ENCODE results near the gene SLC35G6. TPM values are rescaled to one million over a fixed set of nuclear protein-coding genes. Genes with fewer than 3 reads are reported as not detected.

Gene SLC35G6
- polyA plus RNA-seq, 1 donor, result 0.15 TPM

DNA sequence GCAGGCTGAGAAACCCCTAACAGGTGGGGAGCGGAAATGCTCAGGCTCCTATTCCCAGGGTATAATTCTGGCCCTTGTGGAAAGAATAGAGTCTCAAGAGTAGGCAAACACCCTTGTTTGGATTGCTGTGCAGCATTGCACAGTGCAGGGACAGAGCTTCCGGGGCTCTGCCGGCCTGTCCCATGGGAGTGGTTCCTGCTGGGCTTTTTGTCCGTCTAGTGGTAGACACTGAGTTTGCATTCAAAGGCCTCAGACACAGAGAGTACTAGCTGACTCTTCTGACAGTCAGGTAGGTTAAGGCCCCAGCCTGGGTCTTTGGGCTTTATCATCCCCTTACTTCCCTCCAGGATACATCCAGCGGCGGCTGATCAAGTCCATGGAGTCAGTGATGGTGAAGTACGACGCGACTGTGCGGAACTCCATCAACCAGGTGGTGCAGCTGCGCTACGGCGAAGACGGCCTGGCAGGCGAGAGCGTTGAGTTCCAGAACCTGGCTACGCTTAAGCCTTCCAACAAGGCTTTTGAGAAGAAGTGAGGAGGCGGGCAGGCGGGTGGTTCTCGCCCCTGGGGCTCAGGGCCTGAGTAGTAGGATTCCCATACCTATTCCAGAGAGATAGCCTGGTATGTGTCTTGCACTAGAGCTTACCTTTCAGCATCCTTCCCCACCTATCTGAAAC, 21.1 kb downstream of the SLC35G6 start:
- no peak for DNase-seq (ENCODE audit: low read depth)

DNA sequence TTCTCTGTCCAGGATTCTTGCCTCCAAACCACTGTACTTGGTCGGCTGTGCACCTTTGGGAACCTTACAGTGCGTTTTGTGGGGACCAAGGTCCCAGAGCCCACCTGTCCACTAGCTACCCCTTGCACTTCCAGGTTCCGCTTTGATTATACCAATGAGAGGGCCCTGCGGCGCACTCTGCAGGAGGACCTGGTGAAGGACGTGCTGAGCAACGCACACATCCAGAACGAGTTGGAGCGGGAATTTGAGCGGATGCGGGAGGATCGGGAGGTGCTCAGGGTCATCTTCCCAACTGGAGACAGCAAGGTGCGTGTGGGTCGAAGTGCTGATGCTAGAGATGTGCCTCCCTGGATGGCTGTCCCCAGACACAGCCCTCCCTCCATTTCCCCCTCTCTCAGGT, 21.7 kb downstream of the SLC35G6 start:
- no peak for DNase-seq (ENCODE audit: low read depth)

DNA sequence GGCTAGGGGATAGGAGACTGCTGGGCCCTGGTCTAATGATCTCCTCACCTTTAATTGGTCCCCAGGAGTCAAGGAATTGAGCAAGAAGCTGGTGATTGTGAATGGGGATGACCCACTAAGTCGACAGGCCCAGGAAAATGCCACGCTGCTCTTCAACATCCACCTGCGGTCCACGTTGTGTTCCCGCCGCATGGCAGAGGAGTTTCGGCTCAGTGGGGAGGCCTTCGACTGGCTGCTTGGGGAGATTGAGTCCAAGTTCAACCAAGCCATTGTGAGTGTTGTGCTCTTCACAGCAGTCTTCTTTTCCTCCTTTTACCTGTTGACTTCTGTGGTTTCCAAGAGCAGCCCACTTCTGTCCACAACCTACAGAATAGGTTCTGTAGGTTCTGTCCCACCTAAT, 22.3 kb downstream of the SLC35G6 start:
- DNase-seq (ENCODE audit: low read depth), result no peak

DNA sequence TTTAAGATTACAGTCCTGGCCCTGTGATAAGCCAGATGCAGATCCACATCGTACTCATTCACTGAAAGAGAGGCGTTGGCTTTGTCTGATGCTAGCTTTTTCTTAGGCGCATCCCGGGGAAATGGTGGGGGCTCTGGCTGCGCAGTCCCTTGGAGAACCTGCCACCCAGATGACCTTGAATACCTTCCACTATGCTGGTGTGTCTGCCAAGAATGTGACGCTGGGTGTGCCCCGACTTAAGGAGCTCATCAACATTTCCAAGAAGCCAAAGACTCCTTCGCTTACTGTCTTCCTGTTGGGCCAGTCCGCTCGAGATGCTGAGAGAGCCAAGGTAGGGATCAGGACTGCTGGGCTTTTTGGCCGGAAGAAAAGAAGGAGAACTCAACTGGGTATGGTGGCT, 26.9 kb downstream of the SLC35G6 start:
- DNase-seq (ENCODE audit: low read depth), result no peak

DNA sequence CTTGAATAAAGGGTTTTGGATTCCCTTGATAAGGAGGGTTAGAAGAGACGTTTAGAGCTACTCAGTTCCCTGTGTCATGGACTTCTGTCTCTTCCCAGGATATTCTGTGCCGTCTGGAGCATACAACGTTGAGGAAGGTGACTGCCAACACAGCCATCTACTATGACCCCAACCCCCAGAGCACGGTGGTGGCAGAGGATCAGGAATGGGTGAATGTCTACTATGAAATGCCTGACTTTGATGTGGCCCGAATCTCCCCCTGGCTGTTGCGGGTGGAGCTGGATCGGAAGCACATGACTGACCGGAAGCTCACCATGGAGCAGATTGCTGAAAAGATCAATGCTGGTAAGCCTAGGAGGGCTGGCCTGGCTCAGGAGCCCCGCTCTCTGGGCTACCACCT, 27.6 kb downstream of the SLC35G6 start:
- DNase-seq (ENCODE audit: low read depth), result no peak

DNA sequence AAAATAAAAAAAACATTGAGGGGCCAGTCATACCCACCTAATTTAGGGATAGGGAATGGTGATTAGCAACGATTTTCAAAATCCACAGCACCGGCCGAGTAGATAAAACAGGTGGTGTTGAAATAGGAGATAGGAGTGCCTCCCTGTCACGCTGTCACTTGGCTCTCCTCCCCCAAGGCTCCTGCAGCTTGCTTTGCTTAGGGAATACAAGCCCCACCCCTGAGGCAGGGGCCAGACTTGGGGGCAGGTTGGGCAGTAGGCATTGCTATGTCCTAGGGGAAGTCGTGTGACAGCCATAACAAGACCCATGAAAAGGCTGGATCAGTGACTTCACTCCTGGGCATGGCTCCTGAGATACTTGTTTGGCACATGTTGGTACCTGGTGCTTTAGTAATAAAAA, 28.7 kb downstream of the SLC35G6 start:
- DNase-seq (ENCODE audit: low read depth), result no peak

DNA sequence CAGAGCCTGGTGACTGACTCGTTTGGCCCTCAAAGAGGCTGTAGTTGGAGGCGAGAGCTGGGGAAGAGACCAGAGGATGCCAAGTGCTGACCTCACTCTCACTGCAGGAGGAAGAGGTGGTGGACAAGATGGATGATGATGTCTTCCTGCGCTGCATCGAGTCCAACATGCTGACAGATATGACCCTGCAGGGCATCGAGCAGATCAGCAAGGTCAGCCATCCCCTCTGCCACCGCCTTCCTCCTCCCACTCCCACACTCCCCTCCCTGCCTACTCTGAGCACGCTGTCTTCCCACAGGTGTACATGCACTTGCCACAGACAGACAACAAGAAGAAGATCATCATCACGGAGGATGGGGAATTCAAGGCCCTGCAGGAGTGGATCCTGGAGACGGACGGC, 29.9 kb downstream of the SLC35G6 start:
- no peak for DNase-seq (ENCODE audit: low read depth)

DNA sequence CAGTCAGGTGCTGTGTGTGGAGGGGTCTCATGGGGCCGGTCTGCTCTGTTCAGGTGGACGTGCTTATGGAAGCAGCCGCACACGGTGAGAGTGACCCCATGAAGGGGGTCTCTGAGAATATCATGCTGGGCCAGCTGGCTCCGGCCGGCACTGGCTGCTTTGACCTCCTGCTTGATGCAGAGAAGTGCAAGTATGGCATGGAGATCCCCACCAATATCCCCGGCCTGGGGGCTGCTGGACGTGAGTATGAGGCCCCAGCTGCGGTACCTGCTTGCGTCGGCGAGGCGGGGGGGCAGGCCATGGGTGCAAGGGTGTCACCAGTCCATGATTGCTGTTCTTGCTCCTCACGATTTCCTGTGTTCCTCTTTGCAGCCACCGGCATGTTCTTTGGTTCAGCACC, 30.9 kb downstream of the SLC35G6 start:
- DNase-seq (ENCODE audit: low read depth), result no peak

DNA sequence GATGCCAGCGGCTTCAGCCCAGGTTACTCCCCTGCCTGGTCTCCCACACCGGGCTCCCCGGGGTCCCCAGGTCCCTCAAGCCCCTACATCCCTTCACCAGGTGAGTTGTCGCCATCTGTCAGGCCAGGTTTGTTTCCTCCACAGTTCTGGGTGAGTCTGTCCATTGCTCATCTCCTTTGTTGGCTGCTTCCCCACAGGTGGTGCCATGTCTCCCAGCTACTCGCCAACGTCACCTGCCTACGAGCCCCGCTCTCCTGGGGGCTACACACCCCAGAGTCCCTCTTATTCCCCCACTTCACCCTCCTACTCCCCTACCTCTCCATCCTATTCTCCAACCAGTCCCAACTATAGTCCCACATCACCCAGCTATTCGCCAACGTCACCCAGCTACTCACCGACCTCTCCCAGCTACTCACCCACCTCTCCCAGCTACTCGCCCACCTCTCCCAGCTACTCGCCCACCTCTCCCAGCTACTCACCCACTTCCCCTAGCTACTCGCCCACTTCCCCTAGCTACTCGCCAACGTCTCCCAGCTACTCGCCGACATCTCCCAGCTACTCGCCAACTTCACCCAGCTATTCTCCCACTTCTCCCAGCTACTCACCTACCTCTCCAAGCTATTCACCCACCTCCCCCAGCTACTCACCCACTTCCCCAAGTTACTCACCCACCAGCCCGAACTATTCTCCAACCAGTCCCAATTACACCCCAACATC, 31.7 kb downstream of the SLC35G6 start:
- no peak for DNase-seq (ENCODE audit: low read depth)

DNA sequence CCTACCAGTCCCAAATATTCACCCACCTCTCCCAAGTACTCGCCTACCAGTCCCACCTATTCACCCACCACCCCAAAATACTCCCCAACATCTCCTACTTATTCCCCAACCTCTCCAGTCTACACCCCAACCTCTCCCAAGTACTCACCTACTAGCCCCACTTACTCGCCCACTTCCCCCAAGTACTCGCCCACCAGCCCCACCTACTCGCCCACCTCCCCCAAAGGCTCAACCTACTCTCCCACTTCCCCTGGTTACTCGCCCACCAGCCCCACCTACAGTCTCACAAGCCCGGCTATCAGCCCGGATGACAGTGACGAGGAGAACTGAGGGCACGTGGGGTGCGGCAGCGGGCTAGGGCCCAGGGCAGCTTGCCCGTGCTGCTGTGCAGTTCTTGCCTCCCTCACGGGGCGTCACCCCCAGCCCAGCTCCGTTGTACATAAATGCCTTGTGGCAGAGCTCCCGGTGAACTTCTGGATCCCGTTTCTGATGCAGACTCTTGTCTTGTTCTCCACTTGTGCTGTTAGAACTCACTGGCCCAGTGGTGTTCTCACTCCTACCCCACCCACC, 32.7 kb downstream of the SLC35G6 start:
- DNase-seq (ENCODE audit: low read depth), result no peak

DNA sequence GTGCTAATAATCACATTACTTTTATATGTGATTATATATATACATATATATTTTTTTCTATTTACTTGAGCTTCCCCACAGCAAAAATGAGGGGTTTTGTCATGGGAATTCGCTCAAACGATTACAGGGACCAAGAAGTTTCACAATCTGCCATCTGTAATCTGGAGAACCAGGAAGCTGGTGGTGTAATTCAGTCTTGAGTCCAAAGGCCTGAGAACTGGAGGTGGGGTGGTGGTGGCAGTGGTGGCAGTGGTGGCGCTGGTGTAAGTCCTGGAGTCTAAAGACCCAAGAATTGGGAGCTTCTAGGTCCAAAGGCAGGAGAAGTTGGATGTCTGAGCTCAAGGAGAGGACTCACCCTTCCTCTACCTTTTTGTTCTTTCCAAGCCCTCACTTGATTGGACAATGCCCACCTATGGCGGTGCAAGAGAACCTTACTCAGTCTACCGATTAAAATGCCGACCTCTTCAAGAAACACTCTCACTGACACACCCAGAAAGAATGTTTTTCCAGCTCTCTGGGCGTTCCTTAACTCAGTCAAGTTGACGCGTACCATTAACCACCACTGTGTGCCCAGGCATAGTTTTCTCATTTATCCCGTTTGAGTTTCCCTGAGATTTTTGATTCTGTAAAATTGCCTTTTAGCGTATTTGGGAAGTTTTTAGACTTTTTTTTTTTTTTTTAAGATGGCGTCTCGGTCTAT, 34.8 kb downstream of the SLC35G6 start:
- no peak for DNase-seq (ENCODE audit: low read depth)

DNA sequence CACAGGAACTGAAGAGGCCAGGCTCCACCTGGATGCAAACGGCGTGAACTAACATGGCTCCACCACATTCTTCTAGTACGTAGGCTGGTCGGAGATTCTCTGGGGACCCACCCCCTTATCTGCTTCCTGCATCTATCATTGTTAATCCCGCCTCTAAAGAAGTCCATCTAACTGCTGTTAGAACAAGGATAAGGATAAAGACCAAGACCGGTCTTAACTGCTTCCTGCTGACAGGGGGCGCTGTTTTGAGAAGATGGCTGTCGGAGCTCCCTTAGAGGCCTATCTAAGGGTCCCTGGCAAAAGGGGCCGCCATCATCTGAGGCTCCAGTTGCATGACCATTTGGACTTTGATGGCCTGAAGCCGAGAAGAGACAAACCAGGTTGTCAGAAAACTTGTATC, 41.8 kb downstream of the SLC35G6 start:
- no peak for DNase-seq (ENCODE audit: low read depth)

DNA sequence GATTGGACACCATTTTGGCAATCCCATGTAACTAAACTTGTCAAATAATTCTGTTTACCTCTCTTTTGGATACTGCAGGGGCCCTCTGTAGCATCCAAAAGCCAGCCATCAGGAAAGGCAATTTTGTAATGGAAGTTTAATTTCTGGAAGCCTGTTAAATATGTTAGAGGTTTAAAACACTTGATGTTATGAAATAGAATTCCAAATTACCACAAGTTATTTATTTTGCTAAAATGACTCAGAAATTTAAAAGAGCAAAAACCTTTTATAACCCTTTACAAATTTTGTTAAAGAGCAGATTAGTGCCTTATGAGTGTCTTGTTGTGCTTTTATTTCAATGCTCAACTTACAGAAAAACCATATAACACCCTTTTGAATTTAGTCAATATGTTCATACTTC, 47.6 kb downstream of the SLC35G6 start:
- no peak for DNase-seq (ENCODE audit: low read depth)

DNA sequence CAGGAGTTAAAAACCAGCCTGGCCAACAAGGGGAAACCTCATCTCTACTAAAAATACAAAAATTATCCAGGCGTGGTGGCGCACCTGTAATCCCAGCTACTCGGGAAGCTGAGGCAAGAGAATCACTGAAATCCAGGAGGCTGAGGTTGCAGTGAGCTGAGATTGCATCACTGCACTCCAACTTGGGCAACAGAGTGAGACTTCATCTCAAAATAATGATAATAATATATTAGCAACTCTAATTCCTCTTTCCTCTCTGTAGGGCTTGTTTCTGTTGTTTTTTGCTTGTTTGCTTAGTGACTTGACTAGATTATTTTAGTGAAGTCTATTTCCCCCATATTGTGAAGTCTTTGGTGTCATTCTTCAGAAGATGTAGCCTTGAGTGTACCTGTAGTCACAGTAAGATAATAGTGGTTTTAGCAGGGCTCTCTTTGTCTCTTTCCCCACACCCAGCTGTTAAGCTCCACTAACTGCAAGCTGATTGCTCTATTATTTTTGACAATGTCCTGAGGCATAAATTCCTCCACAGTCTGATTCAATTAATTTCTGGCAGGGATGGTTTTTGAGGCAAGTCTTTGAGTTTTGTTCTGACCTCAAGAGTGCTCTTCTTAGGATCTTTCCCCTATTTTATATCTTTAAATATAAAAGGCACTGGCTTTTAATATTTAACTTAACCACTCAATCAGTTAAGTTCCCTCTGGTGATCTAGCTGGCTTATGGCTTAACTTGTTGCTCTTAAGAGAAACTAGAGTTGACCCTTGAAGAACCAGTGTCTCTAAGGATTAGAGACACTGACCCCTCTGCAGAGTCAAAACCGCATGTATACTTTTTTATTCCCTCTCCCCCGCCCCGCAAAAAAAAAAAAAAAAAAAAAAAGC, 49.0 kb downstream of the SLC35G6 start:
- no peak for DNase-seq (ENCODE audit: low read depth)

Other genes starting within 250 kb of the SLC35G6 start
- 36.2 TPM for gene DVL2, start 246.9 kb upstream of the SLC35G6 start, polyA plus RNA-seq (ENCODE audit: insufficient read length)
- 35.7 TPM for gene PHF23, start 242.0 kb upstream of the SLC35G6 start, polyA plus RNA-seq (ENCODE audit: insufficient read length)
- gene GABARAP, start 239.0 kb upstream of the SLC35G6 start, polyA plus RNA-seq (ENCODE audit: insufficient read length), result 246 TPM
- gene CTDNEP1, start 229.7 kb upstream of the SLC35G6 start, polyA plus RNA-seq (ENCODE audit: insufficient read length), result 187 TPM
- 48.5 TPM for gene ELP5, start 229.2 kb upstream of the SLC35G6 start, polyA plus RNA-seq (ENCODE audit: insufficient read length)
- 0.99 TPM for gene CLDN7, start 219.0 kb upstream of the SLC35G6 start, polyA plus RNA-seq (ENCODE audit: insufficient read length)
- 39.2 TPM for gene SLC2A4, start 199.7 kb upstream of the SLC35G6 start, polyA plus RNA-seq (ENCODE audit: insufficient read length)
- gene YBX2, start 186.8 kb upstream of the SLC35G6 start, polyA plus RNA-seq (ENCODE audit: insufficient read length), result 2.4 TPM
- gene EIF5A, start 173.8 kb upstream of the SLC35G6 start, polyA plus RNA-seq (ENCODE audit: insufficient read length), result 281 TPM
- 60.5 TPM for gene GPS2, start 166.1 kb upstream of the SLC35G6 start, polyA plus RNA-seq (ENCODE audit: insufficient read length)
- 18.7 TPM for gene NEURL4, start 152.1 kb upstream of the SLC35G6 start, polyA plus RNA-seq (ENCODE audit: insufficient read length)
- 11.3 TPM for gene ACAP1, start 144.9 kb upstream of the SLC35G6 start, polyA plus RNA-seq (ENCODE audit: insufficient read length)
- 6.5 TPM for gene KCTD11, start 129.3 kb upstream of the SLC35G6 start, polyA plus RNA-seq (ENCODE audit: insufficient read length)
- not detected for gene TMEM95, start 126.3 kb upstream of the SLC35G6 start, polyA plus RNA-seq (ENCODE audit: insufficient read length)
- gene TNK1, start 100.4 kb upstream of the SLC35G6 start, polyA plus RNA-seq (ENCODE audit: insufficient read length), result 0.71 TPM
- 27.7 TPM for gene PLSCR3, start 86.9 kb upstream of the SLC35G6 start, polyA plus RNA-seq (ENCODE audit: insufficient read length)
- gene TMEM256, start 77.3 kb upstream of the SLC35G6 start, polyA plus RNA-seq (ENCODE audit: insufficient read length), result 55.6 TPM
- 24.5 TPM for gene NLGN2, start 73.6 kb upstream of the SLC35G6 start, polyA plus RNA-seq (ENCODE audit: insufficient read length)
- not detected for gene SPEM1, start 61.1 kb upstream of the SLC35G6 start, polyA plus RNA-seq (ENCODE audit: insufficient read length)
- gene SPEM2, start 55.8 kb upstream of the SLC35G6 start, polyA plus RNA-seq (ENCODE audit: insufficient read length), result not detected
- gene SPEM3, start 52.6 kb upstream of the SLC35G6 start, polyA plus RNA-seq (ENCODE audit: insufficient read length), result not detected
- 0.87 TPM for gene TMEM102, start 46.0 kb upstream of the SLC35G6 start, polyA plus RNA-seq (ENCODE audit: insufficient read length)
- gene FGF11, start 41.9 kb upstream of the SLC35G6 start, polyA plus RNA-seq (ENCODE audit: insufficient read length), result 1.4 TPM
- gene CHRNB1, start 36.4 kb upstream of the SLC35G6 start, polyA plus RNA-seq (ENCODE audit: insufficient read length), result 89.3 TPM
- 25.1 TPM for gene ZBTB4, start 1.8 kb upstream of the SLC35G6 start, polyA plus RNA-seq (ENCODE audit: insufficient read length)
- gene POLR2A, start 2.9 kb downstream of the SLC35G6 start, polyA plus RNA-seq (ENCODE audit: insufficient read length), result 53.3 TPM
- 25.8 TPM for gene TNFSF12, start 67.6 kb downstream of the SLC35G6 start, polyA plus RNA-seq (ENCODE audit: insufficient read length)
- 2.6 TPM for gene TNFSF13, start 77.3 kb downstream of the SLC35G6 start, polyA plus RNA-seq (ENCODE audit: insufficient read length)
- 31.7 TPM for gene SENP3, start 80.5 kb downstream of the SLC35G6 start, polyA plus RNA-seq (ENCODE audit: insufficient read length)
- gene CD68, start 98.2 kb downstream of the SLC35G6 start, polyA plus RNA-seq (ENCODE audit: insufficient read length), result 25.6 TPM
- gene MPDU1, start 102.4 kb downstream of the SLC35G6 start, polyA plus RNA-seq (ENCODE audit: insufficient read length), result 43.1 TPM
- 1.7 TPM for gene SOX15, start 108.6 kb downstream of the SLC35G6 start, polyA plus RNA-seq (ENCODE audit: insufficient read length)
- 38.5 TPM for gene FXR2, start 133.5 kb downstream of the SLC35G6 start, polyA plus RNA-seq (ENCODE audit: insufficient read length)
- gene SAT2, start 146.4 kb downstream of the SLC35G6 start, polyA plus RNA-seq (ENCODE audit: insufficient read length), result 61.7 TPM
- gene SHBG, start 148.7 kb downstream of the SLC35G6 start, polyA plus RNA-seq (ENCODE audit: insufficient read length), result 0.51 TPM
- 33.9 TPM for gene ATP1B2, start 169.5 kb downstream of the SLC35G6 start, polyA plus RNA-seq (ENCODE audit: insufficient read length)
- 32.3 TPM for gene TP53, start 206.0 kb downstream of the SLC35G6 start, polyA plus RNA-seq (ENCODE audit: insufficient read length)
- gene WRAP53, start 207.0 kb downstream of the SLC35G6 start, polyA plus RNA-seq (ENCODE audit: insufficient read length), result 6.6 TPM
- gene EFNB3, start 223.8 kb downstream of the SLC35G6 start, polyA plus RNA-seq (ENCODE audit: insufficient read length), result 4.4 TPM
- 4.3 TPM for gene DNAH2, start 236.3 kb downstream of the SLC35G6 start, polyA plus RNA-seq (ENCODE audit: insufficient read length)

Data from forelimb muscle (tissue), 1 donor.